ENCODE measurements around the gene PRR16.

Gene PRR16

DNA sequence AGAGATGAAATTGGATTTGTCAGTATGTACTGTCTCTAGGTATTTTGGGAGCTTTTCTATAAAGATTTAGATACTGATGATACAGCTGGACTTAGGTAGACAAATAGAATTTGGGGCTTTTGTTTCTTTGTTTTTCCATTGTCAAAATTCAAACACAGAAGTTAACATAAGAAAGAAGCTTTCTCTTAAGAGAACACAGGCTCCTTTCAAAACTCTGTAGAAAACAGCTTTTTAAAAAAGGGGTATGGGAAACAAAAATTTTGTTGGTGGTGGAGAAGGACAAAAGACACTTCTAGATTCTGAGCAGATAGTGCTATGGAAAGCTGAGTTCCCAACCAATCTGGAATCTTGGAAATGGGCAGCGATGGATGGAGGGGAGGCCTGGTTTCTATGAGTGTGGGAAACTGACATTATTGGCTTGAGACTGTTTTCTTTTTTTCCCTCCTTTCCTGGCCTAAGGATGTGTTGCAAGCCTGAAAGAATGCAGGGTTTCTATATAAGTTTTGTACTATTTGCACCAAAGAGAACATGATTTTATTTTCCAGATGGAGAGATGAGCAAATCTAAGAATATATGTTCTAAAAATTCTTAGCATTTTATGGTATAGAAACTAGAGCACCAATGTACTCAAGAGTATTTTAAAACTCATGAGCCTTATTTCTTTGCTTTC lies 240.0 kb downstream of the PRR16 start:
- in situ Hi-C loops (cut with MboI; ENCODE audit: low sequenced_read_pairs): no loop called here

DNA sequence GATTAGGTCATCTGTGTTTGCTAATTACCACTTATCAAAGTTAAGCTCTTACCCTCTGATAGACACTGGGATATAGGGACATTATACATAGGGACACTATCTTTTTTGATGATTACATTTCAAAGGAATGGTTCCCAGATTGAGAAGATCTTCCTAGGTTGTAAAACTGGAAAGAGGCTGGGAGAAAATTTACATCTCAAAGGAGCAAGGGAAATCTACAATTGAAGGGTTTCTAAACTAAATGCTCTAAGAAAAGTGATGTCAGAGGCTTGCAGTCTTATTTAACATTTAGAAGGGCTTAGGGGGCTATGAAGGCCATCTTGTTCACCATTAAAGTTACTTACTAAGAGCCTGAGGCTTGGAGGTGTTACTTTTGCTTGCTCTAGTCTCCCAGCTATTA lies 242.8 kb downstream of the PRR16 start:
- in situ Hi-C loops (cut with MboI; ENCODE audit: low sequenced_read_pairs): no loop called here

- in situ Hi-C loops (cut with MboI; ENCODE audit: low sequenced_read_pairs): no loop called here
Measured at GRCh38 chr5:120717381-120717780, 253.3 kb downstream of the PRR16 start.

GRCh38 chr5:120730214-120730613 lies 266.1 kb downstream of the PRR16 start:
- in situ Hi-C loops (cut with MboI; ENCODE audit: low sequenced_read_pairs): no loop called here

DNA sequence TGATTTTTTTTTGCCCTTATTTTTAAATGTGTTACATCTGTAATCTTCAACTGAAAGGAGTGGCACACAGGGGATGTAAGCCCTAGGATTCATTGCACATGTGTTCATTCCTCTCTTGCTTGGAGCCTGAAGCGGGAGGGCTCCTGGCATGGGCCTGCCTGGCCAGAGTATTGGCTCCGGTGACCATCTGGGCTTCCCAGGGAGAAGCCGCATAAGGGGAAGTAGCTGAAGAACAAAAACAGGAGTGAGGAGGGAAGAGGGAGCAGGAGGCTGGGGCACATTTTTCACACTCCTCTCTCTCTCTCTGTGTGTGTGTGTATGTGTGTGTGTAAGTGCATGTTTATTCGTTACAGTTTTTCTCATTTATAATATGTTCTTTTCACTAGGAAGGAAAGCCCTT lies 269.9 kb downstream of the PRR16 start:
- in situ Hi-C loops (cut with MboI; ENCODE audit: low sequenced_read_pairs): no loop called here

- in situ Hi-C loops (cut with MboI; ENCODE audit: low sequenced_read_pairs): no loop called here
Measured at GRCh38 chr5:120735076-120735475, 271.0 kb downstream of the PRR16 start.

Measured in HL-60/S4 treated with retinoic acid at 250 ng/mL for 4 days and 3 days (cell line).